T-helper 17 cell (primary cell): Measurements from ENCODE around the gene MYO1E. TPM values are rescaled to one million over a fixed set of nuclear protein-coding genes. Genes with fewer than 3 reads are reported as not detected.
A peak's percentile ranks its signal among the peaks of the same experiment; 100 is the strongest.

ENCODE experiments used
- ATAC-seq: fragments of 150-1000 bp; cut with Tn5 transposase; 2 replicates; pipeline ENCODE4 v1.10.0; 2021; ENCODE audit warnings: mild to moderate bottlenecking, moderate library complexity
- DNase-seq, 3 donors: peaks; one replicate each; pipeline versions ENCODE4 v3.0.0 to v3.0.0-alpha.2; 2020 to 2021
- H3K9me3 ChIP-seq: one replicate; pipeline ENCODE4 v1.7.0; 2013; ENCODE audit warnings: low read length, mild to moderate bottlenecking; ENCODE audit not compliant: control insufficient read depth, poor library complexity, severe bottlenecking
- H3K27ac Mint-ChIP-seq: one replicate; pipeline ENCODE4 v1.8.0; 2022; ENCODE audit warnings: mild to moderate bottlenecking, moderate library complexity, mixed read lengths
- H3K27me3 Mint-ChIP-seq: one replicate; pipeline ENCODE4 v1.8.0; 2022; ENCODE audit warnings: mixed read lengths
- H3K36me3 Mint-ChIP-seq: one replicate; pipeline ENCODE4 v1.8.0; 2022; ENCODE audit warnings: low read depth, mixed read lengths
- H3K4me1 Mint-ChIP-seq: one replicate; pipeline ENCODE4 v1.8.0; 2022; ENCODE audit warnings: mild to moderate bottlenecking, mixed read lengths
- H3K4me3 Mint-ChIP-seq: one replicate; pipeline ENCODE4 v1.8.0; 2022; ENCODE audit warnings: mild to moderate bottlenecking, moderate library complexity, mixed read lengths
- total RNA-seq, 4 donors: library from RNA in 2 of 4; stranded (reverse) in 2 of 4; gene quantifications; one replicate each; pipeline ENCODE4 v1.2.3 and lab custom pipeline; 2022 to 2026

Gene MYO1E
- total RNA-seq, 2 donors from 2014 or later, result 4.0 to 4.1 TPM

- DNase-seq (no peak), ATAC-seq (no peak)
- Mint-ChIP-seq H3K4me1 (peaks cover 5% of the 10 kb centered on the region), H3K4me3 (no peak overlapping the region), H3K36me3 (no peaks in the 10 kb centered on the region), H3K27me3 (no peaks in the 10 kb centered on the region), H3K27ac (no peak overlapping the region)
- no peaks in the 10 kb centered on the region for H3K9me3 ChIP-seq
Measured at GRCh38 chr15:59116141-59116540, 256.5 kb downstream of the MYO1E start.

- no peak overlapping the region for H3K4me3 Mint-ChIP-seq
- H3K4me1 Mint-ChIP-seq, result peaks cover under 1% of the 10 kb centered on the region
- H3K27me3 Mint-ChIP-seq, result no peaks in the 10 kb centered on the region
- H3K27ac Mint-ChIP-seq, result no peak overlapping the region
- no peaks in the 10 kb centered on the region for H3K36me3 Mint-ChIP-seq
- no peak for ATAC-seq
- no peaks in the 10 kb centered on the region for H3K9me3 ChIP-seq
- no peak for DNase-seq
Measured at GRCh38 chr15:59115047-59115446, 257.6 kb downstream of the MYO1E start.

GRCh38 chr15:59111251-59111650 is 261.4 kb downstream of the MYO1E start:
- Mint-ChIP-seq H3K4me3 (no peak overlapping the region), H3K27ac (no peak overlapping the region), H3K36me3 (no peaks in the 10 kb centered on the region), H3K27me3 (no peaks in the 10 kb centered on the region), H3K4me1 (no peaks in the 10 kb centered on the region)
- ATAC-seq (no peak), DNase-seq (no peak)
- no peaks in the 10 kb centered on the region for H3K9me3 ChIP-seq

- peak overlapping the region; percentile 96 for H3K4me3 Mint-ChIP-seq
- H3K27me3 Mint-ChIP-seq, result no peaks in the 10 kb centered on the region
- H3K36me3 Mint-ChIP-seq, result no peaks in the 10 kb centered on the region
- H3K4me1 Mint-ChIP-seq, result peaks cover 16% of the 10 kb centered on the region
- no peaks in the 10 kb centered on the region for H3K9me3 ChIP-seq
- ATAC-seq, result no peak
- H3K27ac Mint-ChIP-seq, result no peak overlapping the region
- DNase-seq, result no peak
Measured at GRCh38 chr15:59105854-59106253, 266.8 kb downstream of the MYO1E start.

GRCh38 chr15:59104912-59105732 is 267.5 kb downstream of the MYO1E start, which contains the start of gene CCNB2:
CCNB2 (plus strand) TSS chr15:59105146; CDS start chr15:59105269, 123 bp downstream.
- Mint-ChIP-seq H3K36me3 (no peaks in the 10 kb centered on the region), H3K4me1 (peaks cover 16% of the 10 kb centered on the region), H3K27ac (peak within 1 kb of the TSS; percentile 100), H3K4me3 (peak within 1 kb of the TSS; percentile 96), H3K27me3 (no peaks in the 10 kb centered on the region)
- ATAC-seq (peak; percentile 100), DNase-seq (peak; percentile 70 to 79 (median 74))
- no peaks in the 10 kb centered on the region for H3K9me3 ChIP-seq

- no peaks in the 10 kb centered on the region for H3K36me3 Mint-ChIP-seq
- peak overlapping the region; percentile 96 for H3K4me3 Mint-ChIP-seq
- H3K27me3 Mint-ChIP-seq, result no peaks in the 10 kb centered on the region
- no peak for ATAC-seq
- peak overlapping the region; percentile 100 for H3K27ac Mint-ChIP-seq
- peaks cover 16% of the 10 kb centered on the region for H3K4me1 Mint-ChIP-seq
- DNase-seq, result no peak
- H3K9me3 ChIP-seq, result no peaks in the 10 kb centered on the region
Measured at GRCh38 chr15:59104602-59104911, 268.1 kb downstream of the MYO1E start.

GRCh38 chr15:59099162-59099685 is 273.4 kb downstream of the MYO1E start:
- H3K4me1 Mint-ChIP-seq, result peaks cover 5% of the 10 kb centered on the region
- no peaks in the 10 kb centered on the region for H3K27me3 Mint-ChIP-seq
- H3K36me3 Mint-ChIP-seq, result peaks cover 5% of the 10 kb centered on the region
- DNase-seq (no peak), ATAC-seq (no peak)
- H3K9me3 ChIP-seq, result no peaks in the 10 kb centered on the region
- H3K4me3 Mint-ChIP-seq, result no peak overlapping the region
- H3K27ac Mint-ChIP-seq, result peak overlapping the region; percentile 66

GRCh38 chr15:59096429-59096828 is 276.2 kb downstream of the MYO1E start:
- Mint-ChIP-seq H3K27ac (no peak overlapping the region), H3K36me3 (peaks cover 8% of the 10 kb centered on the region), H3K4me3 (no peak overlapping the region), H3K4me1 (no peaks in the 10 kb centered on the region), H3K27me3 (no peaks in the 10 kb centered on the region)
- no peak for ATAC-seq
- H3K9me3 ChIP-seq, result no peaks in the 10 kb centered on the region
- no peak for DNase-seq

GRCh38 chr15:59094077-59094476 is 278.6 kb downstream of the MYO1E start:
- H3K4me1 Mint-ChIP-seq, result no peaks in the 10 kb centered on the region
- ATAC-seq (no peak), DNase-seq (no peak)
- H3K36me3 Mint-ChIP-seq, result peaks cover 8% of the 10 kb centered on the region
- no peaks in the 10 kb centered on the region for H3K27me3 Mint-ChIP-seq
- no peaks in the 10 kb centered on the region for H3K9me3 ChIP-seq
- no peak overlapping the region for H3K27ac Mint-ChIP-seq
- H3K4me3 Mint-ChIP-seq, result no peak overlapping the region

GRCh38 chr15:59087731-59088130 is 284.9 kb downstream of the MYO1E start:
- DNase-seq (no peak), ATAC-seq (no peak)
- Mint-ChIP-seq H3K4me3 (no peak overlapping the region), H3K4me1 (peaks cover 8% of the 10 kb centered on the region), H3K36me3 (peaks cover 17% of the 10 kb centered on the region), H3K27me3 (no peaks in the 10 kb centered on the region), H3K27ac (peak overlapping the region; percentile 84)
- H3K9me3 ChIP-seq, result no peaks in the 10 kb centered on the region

Other genes with a start within 250 kb of the MYO1E start
- not detected for gene LDHAL6B, start 166.0 kb downstream of the MYO1E start, total RNA-seq
- gene FAM81A, start 65.3 kb upstream of the MYO1E start, total RNA-seq, result not detected
- gene GCNT3, start 238.9 kb upstream of the MYO1E start, total RNA-seq, result not detected